ENCODE results near the gene GAP43. TPM values are rescaled to one million over a fixed set of nuclear protein-coding genes. Genes with fewer than 3 reads are reported as not detected.

The GAP43 gene, protein sequence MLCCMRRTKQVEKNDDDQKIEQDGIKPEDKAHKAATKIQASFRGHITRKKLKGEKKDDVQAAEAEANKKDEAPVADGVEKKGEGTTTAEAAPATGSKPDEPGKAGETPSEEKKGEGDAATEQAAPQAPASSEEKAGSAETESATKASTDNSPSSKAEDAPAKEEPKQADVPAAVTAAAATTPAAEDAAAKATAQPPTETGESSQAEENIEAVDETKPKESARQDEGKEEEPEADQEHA
- polyA plus RNA-seq = under 1 TPM; 0.08 TPM

DNA sequence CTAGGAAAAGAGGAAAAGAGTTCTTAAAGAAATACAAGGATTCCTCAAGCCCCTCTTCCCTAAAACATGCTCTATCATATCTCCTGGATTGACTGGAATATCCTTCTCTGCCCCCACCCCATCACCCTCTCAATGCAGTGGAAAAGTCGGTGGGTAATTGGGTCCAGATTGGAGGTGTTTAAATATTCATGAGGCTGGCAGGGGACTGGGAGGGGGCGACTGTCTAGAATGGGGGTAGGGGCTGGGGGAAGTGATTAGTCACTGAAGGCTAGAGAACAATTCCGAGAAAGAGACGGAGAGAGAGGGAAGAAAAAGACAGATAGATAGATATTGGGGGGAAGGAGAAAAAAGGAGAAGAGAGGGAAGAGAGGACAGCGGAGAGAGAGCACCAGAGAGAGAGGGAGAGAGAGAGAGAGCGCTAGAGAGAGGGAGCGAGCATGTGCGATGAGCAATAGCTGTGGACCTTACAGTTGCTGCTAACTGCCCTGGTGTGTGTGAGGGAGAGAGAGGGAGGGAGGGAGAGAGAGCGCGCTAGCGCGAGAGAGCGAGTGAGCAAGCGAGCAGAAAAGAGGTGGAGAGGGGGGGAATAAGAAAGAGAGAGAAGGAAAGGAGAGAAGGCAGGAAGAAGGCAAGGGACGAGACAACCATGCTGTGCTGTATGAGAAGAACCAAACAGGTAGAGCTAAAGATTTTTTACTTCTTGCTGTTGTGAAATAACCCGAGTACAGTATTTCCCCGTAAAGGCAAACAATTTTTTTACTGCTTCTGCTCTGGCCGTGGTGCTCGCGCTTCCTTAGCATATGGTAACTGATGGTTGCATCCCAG lies at the start of gene GAP43:
Gene GAP43, plus strand, starts transcription at position 467 of the 825 bp plus-strand sequence. Its CDS starts 180 bp downstream, at position 647.
- no peaks in the 10 kb centered on the region for H3K36me3 ChIP-seq (ENCODE audit: control insufficient read depth in 2 of 2, insufficient read depth in 2 of 2, low read length in 1 of 2)
- H3K4me1 ChIP-seq (ENCODE audit: control insufficient read depth in 2 of 2, insufficient read depth in 2 of 2, low read length in 1 of 2) = no peaks in the 10 kb centered on the region
- no peak within 1 kb of the TSS for H3K4me3 ChIP-seq (ENCODE audit: low read depth in 1 of 2, low read length in 2 of 2)
- H3K9me3 ChIP-seq (ENCODE audit: control insufficient read depth in 2 of 2, insufficient read depth in 1 of 2, low read depth in 1 of 2, low read length in 1 of 2) = no peaks in the 10 kb centered on the region
- H3K27me3 ChIP-seq (ENCODE audit: control insufficient read depth in 1 of 2, insufficient read depth in 2 of 2, low read length in 2 of 2) = no peaks in the 10 kb centered on the region
- H3K27ac ChIP-seq (ENCODE audit: low read depth in 2 of 2, low read length in 1 of 2) = no peak within 1 kb of the TSS
- 6% methylated on average over 20 of the region's 20 CpGs for WGBS, 2 donors

- Histone ChIP-seq H3K27me3 (ENCODE audit: control insufficient read depth in 1 of 2, insufficient read depth in 2 of 2, low read length in 2 of 2) (no peaks in the 10 kb centered on the region), H3K4me3 (ENCODE audit: low read depth in 1 of 2, low read length in 2 of 2) (no peak overlapping the region), H3K9me3 (ENCODE audit: control insufficient read depth in 2 of 2, insufficient read depth in 1 of 2, low read depth in 1 of 2, low read length in 1 of 2) (no peaks in the 10 kb centered on the region), H3K27ac (ENCODE audit: low read depth in 2 of 2, low read length in 1 of 2) (no peak overlapping the region), H3K36me3 (ENCODE audit: control insufficient read depth in 2 of 2, insufficient read depth in 2 of 2, low read length in 1 of 2) (no peaks in the 10 kb centered on the region), H3K4me1 (ENCODE audit: control insufficient read depth in 2 of 2, insufficient read depth in 2 of 2, low read length in 1 of 2) (no peaks in the 10 kb centered on the region)
- 45 to 51% methylated on average over 4 of the region's 4 CpGs for WGBS, 2 donors
Measured at GRCh38 chr3:115576325-115576875, 46.9 kb upstream of the GAP43 start.

GRCh38 chr3:115577000-115577399 lies 46.3 kb upstream of the GAP43 start:
- H3K9me3 ChIP-seq (ENCODE audit: control insufficient read depth in 2 of 2, insufficient read depth in 1 of 2, low read depth in 1 of 2, low read length in 1 of 2) = no peaks in the 10 kb centered on the region
- WGBS, 2 donors = 82 to 83% methylated on average over 2 of the region's 2 CpGs
- H3K4me1 ChIP-seq (ENCODE audit: control insufficient read depth in 2 of 2, insufficient read depth in 2 of 2, low read length in 1 of 2) = no peaks in the 10 kb centered on the region
- H3K4me3 ChIP-seq (ENCODE audit: low read depth in 1 of 2, low read length in 2 of 2) = no peak overlapping the region
- H3K36me3 ChIP-seq (ENCODE audit: control insufficient read depth in 2 of 2, insufficient read depth in 2 of 2, low read length in 1 of 2) = no peaks in the 10 kb centered on the region
- no peaks in the 10 kb centered on the region for H3K27me3 ChIP-seq (ENCODE audit: control insufficient read depth in 1 of 2, insufficient read depth in 2 of 2, low read length in 2 of 2)
- H3K27ac ChIP-seq (ENCODE audit: low read depth in 2 of 2, low read length in 1 of 2) = no peak overlapping the region

GRCh38 chr3:115578331-115578730 lies 45.0 kb upstream of the GAP43 start:
- no peaks in the 10 kb centered on the region for H3K9me3 ChIP-seq (ENCODE audit: control insufficient read depth in 2 of 2, insufficient read depth in 1 of 2, low read depth in 1 of 2, low read length in 1 of 2)
- no peak overlapping the region for H3K4me3 ChIP-seq (ENCODE audit: low read depth in 1 of 2, low read length in 2 of 2)
- no peaks in the 10 kb centered on the region for H3K36me3 ChIP-seq (ENCODE audit: control insufficient read depth in 2 of 2, insufficient read depth in 2 of 2, low read length in 1 of 2)
- WGBS, 2 donors = 76 to 78% methylated on average over 1 of the region's 1 CpG
- no peaks in the 10 kb centered on the region for H3K4me1 ChIP-seq (ENCODE audit: control insufficient read depth in 2 of 2, insufficient read depth in 2 of 2, low read length in 1 of 2)
- H3K27ac ChIP-seq (ENCODE audit: low read depth in 2 of 2, low read length in 1 of 2) = no peak overlapping the region
- no peaks in the 10 kb centered on the region for H3K27me3 ChIP-seq (ENCODE audit: control insufficient read depth in 1 of 2, insufficient read depth in 2 of 2, low read length in 2 of 2)

DNA sequence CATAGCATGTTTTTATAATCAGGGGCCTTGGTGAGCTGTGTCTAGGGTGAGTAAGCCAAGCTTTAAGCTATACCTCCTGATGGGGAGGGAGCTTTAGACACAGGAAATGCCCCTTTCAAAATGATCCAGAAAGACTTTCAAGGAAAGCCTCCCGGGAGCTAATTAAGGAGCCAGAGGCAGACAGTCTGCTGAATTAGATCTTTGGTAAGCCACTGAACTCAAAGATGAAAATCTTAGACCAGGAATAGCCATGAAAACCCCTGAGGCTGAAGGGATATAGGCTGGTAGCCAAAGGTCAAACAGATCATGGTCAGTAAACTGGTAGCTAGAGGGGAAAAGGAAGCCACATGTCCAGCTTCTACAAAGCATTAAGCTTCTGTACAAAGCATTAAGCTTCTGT lies 42.7 kb upstream of the GAP43 start:
- Histone ChIP-seq H3K4me1 (ENCODE audit: control insufficient read depth in 2 of 2, insufficient read depth in 2 of 2, low read length in 1 of 2) (no peaks in the 10 kb centered on the region), H3K36me3 (ENCODE audit: control insufficient read depth in 2 of 2, insufficient read depth in 2 of 2, low read length in 1 of 2) (no peaks in the 10 kb centered on the region), H3K4me3 (ENCODE audit: low read depth in 1 of 2, low read length in 2 of 2) (no peak overlapping the region), H3K27ac (ENCODE audit: low read depth in 2 of 2, low read length in 1 of 2) (no peak overlapping the region), H3K9me3 (ENCODE audit: control insufficient read depth in 2 of 2, insufficient read depth in 1 of 2, low read depth in 1 of 2, low read length in 1 of 2) (no peaks in the 10 kb centered on the region), H3K27me3 (ENCODE audit: control insufficient read depth in 1 of 2, insufficient read depth in 2 of 2, low read length in 2 of 2) (no peaks in the 10 kb centered on the region)
- WGBS, 2 donors = 61 to 62% methylated on average over 1 of the region's 1 CpG

GRCh38 chr3:115581362-115582135 lies 41.8 kb upstream of the GAP43 start:
- Histone ChIP-seq H3K36me3 (ENCODE audit: control insufficient read depth in 2 of 2, insufficient read depth in 2 of 2, low read length in 1 of 2) (no peaks in the 10 kb centered on the region), H3K27me3 (ENCODE audit: control insufficient read depth in 1 of 2, insufficient read depth in 2 of 2, low read length in 2 of 2) (no peaks in the 10 kb centered on the region), H3K4me1 (ENCODE audit: control insufficient read depth in 2 of 2, insufficient read depth in 2 of 2, low read length in 1 of 2) (no peaks in the 10 kb centered on the region), H3K4me3 (ENCODE audit: low read depth in 1 of 2, low read length in 2 of 2) (no peak overlapping the region), H3K9me3 (ENCODE audit: control insufficient read depth in 2 of 2, insufficient read depth in 1 of 2, low read depth in 1 of 2, low read length in 1 of 2) (no peaks in the 10 kb centered on the region), H3K27ac (ENCODE audit: low read depth in 2 of 2, low read length in 1 of 2) (no peak overlapping the region)
- WGBS, 2 donors = 64 to 66% methylated on average over 8 of the region's 8 CpGs

- peaks cover 0 to 2% of the 10 kb centered on the region in 2 donors for H3K9me3 ChIP-seq (ENCODE audit: control insufficient read depth in 2 of 2, insufficient read depth in 1 of 2, low read depth in 1 of 2, low read length in 1 of 2)
- no peaks in the 10 kb centered on the region for H3K36me3 ChIP-seq (ENCODE audit: control insufficient read depth in 2 of 2, insufficient read depth in 2 of 2, low read length in 1 of 2)
- WGBS, 2 donors = 69 to 79% methylated on average over 5 of the region's 5 CpGs
- no peaks in the 10 kb centered on the region for H3K27me3 ChIP-seq (ENCODE audit: control insufficient read depth in 1 of 2, insufficient read depth in 2 of 2, low read length in 2 of 2)
- H3K27ac ChIP-seq (ENCODE audit: low read depth in 2 of 2, low read length in 1 of 2) = no peak overlapping the region
- H3K4me3 ChIP-seq (ENCODE audit: low read depth in 1 of 2, low read length in 2 of 2) = no peak overlapping the region
- H3K4me1 ChIP-seq (ENCODE audit: control insufficient read depth in 2 of 2, insufficient read depth in 2 of 2, low read length in 1 of 2) = no peaks in the 10 kb centered on the region
Measured at GRCh38 chr3:115588201-115589115, 34.9 kb upstream of the GAP43 start.

GRCh38 chr3:115590873-115591272 lies 32.4 kb upstream of the GAP43 start:
- Histone ChIP-seq H3K4me1 (ENCODE audit: control insufficient read depth in 2 of 2, insufficient read depth in 2 of 2, low read length in 1 of 2) (no peaks in the 10 kb centered on the region), H3K36me3 (ENCODE audit: control insufficient read depth in 2 of 2, insufficient read depth in 2 of 2, low read length in 1 of 2) (no peaks in the 10 kb centered on the region), H3K27ac (ENCODE audit: low read depth in 2 of 2, low read length in 1 of 2) (no peak overlapping the region), H3K9me3 (ENCODE audit: control insufficient read depth in 2 of 2, insufficient read depth in 1 of 2, low read depth in 1 of 2, low read length in 1 of 2) (peaks cover 0 to 2% of the 10 kb centered on the region in 2 donors), H3K4me3 (ENCODE audit: low read depth in 1 of 2, low read length in 2 of 2) (no peak overlapping the region), H3K27me3 (ENCODE audit: control insufficient read depth in 1 of 2, insufficient read depth in 2 of 2, low read length in 2 of 2) (no peaks in the 10 kb centered on the region)
- WGBS, 2 donors = 43 to 59% methylated on average over 3 of the region's 3 CpGs
